Measurements from ENCODE around the gene RAB11A. TPM values are rescaled to one million over a fixed set of nuclear protein-coding genes. Genes with fewer than 3 reads are reported as not detected.

RAB11A gene
- total and polyA plus RNA-seq, 9 of the 15 experiments (the other 6 are each of a cell fraction or from before 2014, with no cell fraction given): 129 to 369 (median 245) TPM

DNA sequence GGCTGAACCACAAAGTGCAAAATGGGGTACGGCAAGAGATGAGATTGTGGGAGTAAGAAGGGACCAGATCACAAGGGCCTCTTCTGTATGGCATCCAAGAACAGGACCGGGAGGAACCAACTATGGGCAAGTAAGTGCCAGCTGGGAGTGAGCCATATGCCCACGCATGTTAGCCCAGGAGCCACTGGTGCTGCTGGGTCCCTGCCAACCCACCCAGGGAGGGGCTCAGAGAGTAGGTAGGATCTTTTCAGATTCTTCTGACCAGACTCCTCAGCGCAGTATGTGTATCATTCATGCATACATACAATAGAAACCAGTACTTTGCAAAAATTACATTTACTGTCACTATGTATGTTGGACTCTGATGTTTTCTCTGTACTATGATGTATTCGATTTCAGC lies 54.0 kb downstream of the RAB11A start:
- intact Hi-C loops (cut with micrococcal nuclease) (no loop called here), in situ Hi-C loops (cut with MboI) (no loop called here)
- Histone ChIP-seq H3K9me1 (ENCODE audit: control insufficient read depth, insufficient read depth, low read length) (no peaks in the 10 kb centered on the region), H2AFZ (ENCODE audit: low read depth, low read length) (no peak overlapping the region), H3K4me1 (replicated peaks in 1 of 2; ENCODE audit: control insufficient read depth in 2 of 2, insufficient read depth in 2 of 2, low read length in 2 of 2) (peaks cover 0 to 11% of the 10 kb centered on the region in 2 experiments; a peak in 3 of 5 replicates), H3K9me3 (replicated peaks; ENCODE audit: control insufficient read depth, insufficient read depth, low read depth, low read length) (no peaks in the 10 kb centered on the region), H3K27me3 (ENCODE audit: control insufficient read depth in 2 of 2, insufficient read depth in 2 of 2, low read length in 2 of 2) (no peaks in the 10 kb centered on the region), H3K27ac (ENCODE audit: extremely low read depth, low read depth, low read length) (no peak overlapping the region), H3K4me2 (ENCODE audit: insufficient read depth, low read length) (no peak overlapping the region), H3K36me3 (ENCODE audit: control insufficient read depth, insufficient read depth, low read length) (no peaks in the 10 kb centered on the region), H3K79me2 (ENCODE audit: control insufficient read depth, insufficient read depth, low read length) (no peaks in the 10 kb centered on the region), H4K20me1 (replicated peaks; ENCODE audit: control insufficient read depth, insufficient read depth, low read length) (no peaks in the 10 kb centered on the region; the same call in 1 of the 2 replicates), H3K9ac (ENCODE audit: insufficient read depth in 1 of 2, low read depth in 2 of 2, low read length in 2 of 2) (no peak overlapping the region), H3K4me3 (no peak overlapping the region)
- 49% methylated on average over 5 of the region's 5 CpGs for WGBS (ENCODE audit: insufficient coverage, low coverage, missing lambda C conversion rate)
- ChIA-PET POLR2A (interaction anchor here (0.6 to 1.5 kb wide), 2 partner anchors 10 to 540 kb away, joined by 4 read pairs; no protein-coding TSS in a partner anchor), CTCF (ENCODE audit: low intra/inter-chr PET ratio) (no interaction called here)
- DNase-seq (ENCODE audit: extremely low read depth in 1 of 4, low spot score in 3 of 4) (no peak), FAIRE-seq (no peak), ATAC-seq (no peak)
- TF ChIP-seq, protein P1, sequence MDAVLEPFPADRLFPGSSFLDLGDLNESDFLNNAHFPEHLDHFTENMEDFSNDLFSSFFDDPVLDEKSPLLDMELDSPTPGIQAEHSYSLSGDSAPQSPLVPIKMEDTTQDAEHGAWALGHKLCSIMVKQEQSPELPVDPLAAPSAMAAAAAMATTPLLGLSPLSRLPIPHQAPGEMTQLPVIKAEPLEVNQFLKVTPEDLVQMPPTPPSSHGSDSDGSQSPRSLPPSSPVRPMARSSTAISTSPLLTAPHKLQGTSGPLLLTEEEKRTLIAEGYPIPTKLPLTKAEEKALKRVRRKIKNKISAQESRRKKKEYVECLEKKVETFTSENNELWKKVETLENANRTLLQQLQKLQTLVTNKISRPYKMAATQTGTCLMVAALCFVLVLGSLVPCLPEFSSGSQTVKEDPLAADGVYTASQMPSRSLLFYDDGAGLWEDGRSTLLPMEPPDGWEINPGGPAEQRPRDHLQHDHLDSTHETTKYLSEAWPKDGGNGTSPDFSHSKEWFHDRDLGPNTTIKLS (IDR thresholded peaks at IDR 0.05; ENCODE audit: borderline replicate concordance, low read depth): no peak
- TF ChIP-seq CBX5 (IDR thresholded peaks at IDR 0.05; ENCODE audit: borderline replicate concordance, low read depth) (no peak), KAT7 (CRISPR knock-in tag; IDR thresholded peaks at IDR 0.05; ENCODE audit: borderline replicate concordance) (no peak), BACH1 (tag; IDR thresholded peaks at IDR 0.05) (no peak), SIN3B (IDR thresholded peaks at IDR 0.05; ENCODE audit: low read depth) (no peak), ZNF75A (CRISPR knock-in tag; IDR thresholded peaks at IDR 0.05) (no peak), DNMT1 (IDR thresholded peaks at IDR 0.05) (no peak), ELK1 (CRISPR knock-in tag; IDR thresholded peaks at IDR 0.05) (no peak), IRF2 (CRISPR knock-in tag; IDR thresholded peaks at IDR 0.05) (no peak), BRF1 (IDR thresholded peaks at IDR 0.05; ENCODE audit: borderline replicate concordance, extremely low read depth, insufficient read length) (no peak), ZNF23 (CRISPR knock-in tag; IDR thresholded peaks at IDR 0.05) (no peak)
- TF ChIP-seq, protein P2, sequence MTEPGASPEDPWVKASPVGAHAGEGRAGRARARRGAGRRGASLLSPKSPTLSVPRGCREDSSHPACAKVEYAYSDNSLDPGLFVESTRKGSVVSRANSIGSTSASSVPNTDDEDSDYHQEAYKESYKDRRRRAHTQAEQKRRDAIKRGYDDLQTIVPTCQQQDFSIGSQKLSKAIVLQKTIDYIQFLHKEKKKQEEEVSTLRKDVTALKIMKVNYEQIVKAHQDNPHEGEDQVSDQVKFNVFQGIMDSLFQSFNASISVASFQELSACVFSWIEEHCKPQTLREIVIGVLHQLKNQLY (CRISPR knock-in tag; conservative IDR thresholded peaks at IDR 0.05): no peak
- no TSS peak for BruUV-seq (replicated peaks)

All from K562 (cell line).